NT2/D1 (cell line): ENCODE measurements around the gene PRICKLE1.

Experiments
- SUZ12 ChIP-seq: IDR thresholded peaks from 2 replicates; pipeline ENCODE4 v1.6.1; 2011; ENCODE audit not compliant: insufficient read length, insufficient read depth; ENCODE audit errors: extremely low read depth
- YY1 ChIP-seq: IDR thresholded peaks from 2 replicates; pipeline ENCODE4 v1.6.1; 2011; ENCODE audit not compliant: insufficient read length, insufficient read depth
- ZNF274 ChIP-seq: IDR thresholded peaks from 2 replicates; pipeline ENCODE4 v1.6.1; 2011; ENCODE audit warnings: mild to moderate bottlenecking, low read depth, low read length

DNA sequence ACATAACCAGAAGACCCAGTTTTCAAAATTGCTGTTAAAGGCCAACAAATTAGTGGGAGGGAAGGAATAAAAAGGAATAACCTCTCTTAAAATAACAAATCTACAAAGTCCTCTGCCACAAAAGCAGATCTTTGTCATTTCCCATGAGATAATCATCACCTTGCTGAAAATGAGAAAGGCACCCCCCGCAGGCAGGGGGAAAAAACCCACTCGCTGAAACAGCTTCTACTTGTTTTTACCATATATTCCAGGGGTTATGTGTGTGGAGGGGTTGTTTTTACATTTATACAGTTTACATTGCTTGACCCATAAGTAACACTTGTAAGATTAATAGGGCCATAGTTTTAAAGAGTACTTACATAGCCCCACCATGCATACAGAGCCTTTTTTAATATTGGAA lies 131.0 kb downstream of the PRICKLE1 start:
- TF ChIP-seq YY1 (no peak), SUZ12 (no peak), ZNF274 (no peak)
